Astrocyte (in vitro differentiated cells and primary cell): ENCODE results near the gene MYO6. TPM values are rescaled to one million over a fixed set of nuclear protein-coding genes. Genes with fewer than 3 reads are reported as not detected.
A peak's percentile ranks its signal among the peaks of the same experiment; 100 is the strongest.

Experiments
- DNase-seq: peaks from one replicate; pipeline ENCODE4 v3.0.0-alpha.2; 2010; ENCODE audit warnings: low read depth
- FAIRE-seq: peaks from 2 replicates; lab custom pipeline; 2011; peaks lifted over from hg19 to GRCh38; lab: Jason Lieb, UNC
- H2AFZ ChIP-seq: 2 replicates; pipeline ENCODE4 v1.6.0; 2012; ENCODE audit warnings: low read depth, low read length, inconsistent platforms
- H3K27ac ChIP-seq: 2 replicates; pipeline ENCODE4 v1.5.1; 2011; ENCODE audit warnings: low read depth, low read length, inconsistent platforms
- H3K27me3 ChIP-seq: 2 replicates; pipeline ENCODE4 v1.6.0; 2011; ENCODE audit warnings: low read length, inconsistent platforms; ENCODE audit not compliant: insufficient read depth
- H3K36me3 ChIP-seq: 2 replicates; pipeline ENCODE4 v1.5.1; 2011; ENCODE audit warnings: low read length, inconsistent platforms; ENCODE audit not compliant: insufficient read depth
- H3K4me1 ChIP-seq: 2 replicates; pipeline ENCODE4 v1.5.1; 2011; ENCODE audit warnings: low read length, inconsistent platforms; ENCODE audit not compliant: insufficient read depth
- H3K4me2 ChIP-seq: 2 replicates; pipeline ENCODE4 v1.6.0; 2012; ENCODE audit warnings: low read length, inconsistent platforms
- H3K4me3 ChIP-seq: 2 replicates; pipeline ENCODE4 v1.5.1; 2011; ENCODE audit warnings: low read depth, mild to moderate bottlenecking, low read length, inconsistent platforms; ENCODE audit not compliant: insufficient read depth
- H3K79me2 ChIP-seq: 2 replicates; pipeline ENCODE4 v1.6.0; 2012; ENCODE audit warnings: mild to moderate bottlenecking, low read length, inconsistent platforms; ENCODE audit not compliant: insufficient read depth
- H3K9ac ChIP-seq: 2 replicates; pipeline ENCODE4 v1.6.0; 2012; ENCODE audit warnings: mild to moderate bottlenecking, low read length, inconsistent platforms
- H3K9me3 ChIP-seq: 2 replicates; pipeline ENCODE4 v1.5.1; 2012; ENCODE audit warnings: low read depth, mild to moderate bottlenecking, low read length, inconsistent platforms; ENCODE audit not compliant: insufficient read depth
- H4K20me1 ChIP-seq: 2 replicates; pipeline ENCODE4 v1.6.0; 2012; ENCODE audit warnings: low read length, inconsistent platforms; ENCODE audit not compliant: insufficient read depth
- H3K27ac Mint-ChIP-seq: one replicate; pipeline ENCODE4 v1.8.0; 2021; ENCODE audit warnings: mild to moderate bottlenecking, mixed read lengths; ENCODE audit not compliant: unreplicated experiment
- H3K27me3 Mint-ChIP-seq: one replicate; pipeline ENCODE4 v1.8.0; 2021; ENCODE audit warnings: low read depth, mixed read lengths; ENCODE audit not compliant: unreplicated experiment
- H3K36me3 Mint-ChIP-seq: one replicate; pipeline ENCODE4 v1.8.0; 2021; ENCODE audit warnings: low read depth, mixed read lengths; ENCODE audit not compliant: unreplicated experiment
- H3K4me1 Mint-ChIP-seq: one replicate; pipeline ENCODE4 v1.8.0; 2021; ENCODE audit warnings: low read depth, mixed read lengths; ENCODE audit not compliant: unreplicated experiment
- H3K4me3 Mint-ChIP-seq: one replicate; pipeline ENCODE4 v1.8.0; 2021; ENCODE audit warnings: mild to moderate bottlenecking, moderate library complexity, mixed read lengths; ENCODE audit not compliant: unreplicated experiment
- H3K9me3 Mint-ChIP-seq: one replicate; pipeline ENCODE4 v1.8.0; 2021; ENCODE audit warnings: mild to moderate bottlenecking, mixed read lengths; ENCODE audit not compliant: unreplicated experiment
- EZH2 ChIP-seq: IDR thresholded peaks from 2 replicates; pipeline ENCODE4 v1.6.1; 2012; ENCODE audit warnings: mild to moderate bottlenecking, low read length, inconsistent platforms; ENCODE audit not compliant: insufficient read depth
- total RNA-seq: library from RNA; stranded (reverse); gene quantifications from 2 replicates; pipeline ENCODE4 v1.2.1, GENCODE V29; 2021
- TF ChIP-seq, protein P1 (sequence below): IDR thresholded peaks from 2 replicates; pipeline ENCODE4 v1.5.1; 2011; ENCODE audit warnings: low read depth, mild to moderate bottlenecking, inconsistent platforms, low read length, moderate library complexity; ENCODE audit not compliant: insufficient read depth

MYO6 gene
- total RNA-seq, 1 donor from 2014 or later: 33.1 TPM

DNA sequence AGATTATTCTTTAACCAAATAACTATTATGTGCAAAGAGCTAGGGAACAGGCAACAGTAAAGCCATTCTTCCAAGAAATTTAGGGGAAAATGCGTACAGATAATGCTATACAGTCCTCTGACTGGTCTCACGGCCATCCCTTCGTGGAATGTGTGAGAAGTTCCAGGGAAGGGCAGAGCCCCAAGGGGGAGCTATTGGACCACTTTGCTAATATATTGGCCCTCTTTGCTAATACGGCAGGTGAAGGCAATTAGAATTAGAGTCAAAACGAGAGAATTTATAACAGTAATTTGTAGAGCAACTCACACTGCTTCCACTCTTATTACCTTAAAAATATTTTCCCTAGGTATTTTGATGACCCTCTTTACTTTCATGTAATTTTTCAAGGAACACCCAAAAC is 183.0 kb downstream of the MYO6 start:
- H3K27ac Mint-ChIP-seq: no peak overlapping the region
- H3K4me3 Mint-ChIP-seq: no peak overlapping the region
- no peak overlapping the region for H3K9ac ChIP-seq
- H3K79me2 ChIP-seq: no peaks in the 10 kb centered on the region
- no peak overlapping the region for H3K27ac ChIP-seq
- no peaks in the 10 kb centered on the region for H3K36me3 ChIP-seq
- no peaks in the 10 kb centered on the region for H3K36me3 Mint-ChIP-seq
- H3K9me3 ChIP-seq: no peaks in the 10 kb centered on the region
- FAIRE-seq (no peak), DNase-seq (no peak)
- peaks cover 2% of the 10 kb centered on the region for H3K27me3 Mint-ChIP-seq
- no peaks in the 10 kb centered on the region for H4K20me1 ChIP-seq
- no peaks in the 10 kb centered on the region for H3K27me3 ChIP-seq
- no peak for TF ChIP-seq EZH2
- TF ChIP-seq, protein P1, sequence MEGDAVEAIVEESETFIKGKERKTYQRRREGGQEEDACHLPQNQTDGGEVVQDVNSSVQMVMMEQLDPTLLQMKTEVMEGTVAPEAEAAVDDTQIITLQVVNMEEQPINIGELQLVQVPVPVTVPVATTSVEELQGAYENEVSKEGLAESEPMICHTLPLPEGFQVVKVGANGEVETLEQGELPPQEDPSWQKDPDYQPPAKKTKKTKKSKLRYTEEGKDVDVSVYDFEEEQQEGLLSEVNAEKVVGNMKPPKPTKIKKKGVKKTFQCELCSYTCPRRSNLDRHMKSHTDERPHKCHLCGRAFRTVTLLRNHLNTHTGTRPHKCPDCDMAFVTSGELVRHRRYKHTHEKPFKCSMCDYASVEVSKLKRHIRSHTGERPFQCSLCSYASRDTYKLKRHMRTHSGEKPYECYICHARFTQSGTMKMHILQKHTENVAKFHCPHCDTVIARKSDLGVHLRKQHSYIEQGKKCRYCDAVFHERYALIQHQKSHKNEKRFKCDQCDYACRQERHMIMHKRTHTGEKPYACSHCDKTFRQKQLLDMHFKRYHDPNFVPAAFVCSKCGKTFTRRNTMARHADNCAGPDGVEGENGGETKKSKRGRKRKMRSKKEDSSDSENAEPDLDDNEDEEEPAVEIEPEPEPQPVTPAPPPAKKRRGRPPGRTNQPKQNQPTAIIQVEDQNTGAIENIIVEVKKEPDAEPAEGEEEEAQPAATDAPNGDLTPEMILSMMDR: peak; percentile 42
- H3K9me3 Mint-ChIP-seq: no peaks in the 10 kb centered on the region
- peaks cover 6% of the 10 kb centered on the region for H3K4me1 ChIP-seq
- H3K4me2 ChIP-seq: no peak overlapping the region
- peaks cover 10% of the 10 kb centered on the region for H3K4me1 Mint-ChIP-seq
- no peak overlapping the region for H2AFZ ChIP-seq
- H3K4me3 ChIP-seq: no peak overlapping the region

DNA sequence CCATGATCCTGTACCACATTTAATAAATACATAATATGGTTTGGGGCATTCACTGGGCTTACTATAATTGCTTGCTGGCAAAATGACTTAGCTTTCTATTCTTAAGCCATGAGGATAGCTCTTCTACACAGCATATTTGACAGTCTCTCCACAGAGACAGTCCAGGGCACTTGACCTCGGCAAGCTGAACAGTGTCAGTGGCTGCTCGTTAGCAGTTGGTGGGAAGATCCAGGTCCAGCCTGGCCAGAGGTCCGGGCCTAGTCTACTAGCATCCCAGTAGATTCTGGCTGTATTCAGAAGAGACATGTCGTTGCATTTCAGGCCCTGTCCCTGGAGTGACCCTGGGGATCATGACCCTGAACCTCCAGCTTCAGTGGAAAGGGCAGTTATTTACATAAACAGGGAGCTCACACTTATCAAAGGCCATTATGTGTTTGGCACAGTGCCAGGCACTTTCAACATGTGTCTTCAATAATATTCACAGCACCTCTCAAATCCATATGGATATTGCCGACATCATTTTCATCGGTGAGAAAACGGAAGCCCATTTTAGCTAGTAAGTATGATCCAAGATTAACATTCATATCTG is 184.4 kb downstream of the MYO6 start:
- Mint-ChIP-seq H3K27me3 (peaks cover 2% of the 10 kb centered on the region), H3K4me1 (peaks cover 10% of the 10 kb centered on the region), H3K4me3 (no peak overlapping the region), H3K9me3 (no peaks in the 10 kb centered on the region), H3K27ac (no peak overlapping the region), H3K36me3 (no peaks in the 10 kb centered on the region)
- H3K27me3 ChIP-seq: no peaks in the 10 kb centered on the region
- no peak overlapping the region for H2AFZ ChIP-seq
- DNase-seq (no peak), FAIRE-seq (no peak)
- H3K27ac ChIP-seq: no peak overlapping the region
- no peak overlapping the region for H3K4me3 ChIP-seq
- H3K9me3 ChIP-seq: no peaks in the 10 kb centered on the region
- H3K9ac ChIP-seq: no peak overlapping the region
- no peaks in the 10 kb centered on the region for H4K20me1 ChIP-seq
- H3K79me2 ChIP-seq: no peaks in the 10 kb centered on the region
- H3K36me3 ChIP-seq: no peaks in the 10 kb centered on the region
- H3K4me1 ChIP-seq: peaks cover 6% of the 10 kb centered on the region
- H3K4me2 ChIP-seq: no peak overlapping the region
- TF ChIP-seq, protein P1: no peak
- TF ChIP-seq EZH2: no peak
